ENCODE data around the gene IL1RAPL1.

The IL1RAPL1 gene

DNA sequence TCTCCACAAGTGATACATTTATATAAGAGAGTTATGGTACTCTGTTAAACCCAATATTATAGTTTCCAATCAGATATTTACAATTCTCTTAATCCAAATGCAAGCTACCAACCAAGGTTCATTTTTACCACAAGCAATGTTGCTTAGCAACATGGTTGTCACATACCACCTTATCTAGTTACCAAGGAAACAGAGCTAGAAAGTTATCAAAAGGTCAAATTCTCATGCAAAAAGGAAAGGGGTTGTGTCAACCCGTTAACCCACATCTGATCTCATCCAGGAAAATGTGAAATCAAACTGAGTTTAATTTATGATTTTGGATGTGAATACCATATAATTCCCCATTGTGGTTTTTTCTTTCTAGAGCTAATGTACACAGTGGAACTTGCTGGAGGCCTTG lies 1354.0 kb downstream of the IL1RAPL1 start:
- DNase-seq, result no peak

DNA sequence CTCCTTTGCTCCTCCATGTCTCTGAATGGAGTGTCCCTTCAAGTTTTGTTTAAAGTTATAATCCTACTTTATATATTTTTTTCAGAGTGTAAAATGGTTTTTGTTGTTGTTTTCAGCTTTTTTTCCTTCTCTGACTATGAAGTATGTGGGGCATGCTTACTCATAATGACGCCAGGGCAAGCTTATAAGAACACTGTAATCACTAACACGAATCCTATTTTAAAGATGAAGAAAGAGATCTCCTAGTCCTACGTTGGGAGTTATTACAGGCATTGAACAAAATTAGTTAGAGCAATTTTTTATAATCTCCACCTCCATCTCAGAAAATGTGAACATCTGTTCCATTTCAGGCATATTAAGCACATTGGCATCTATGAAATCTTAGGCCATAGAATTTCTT lies 1360.0 kb downstream of the IL1RAPL1 start:
- DNase-seq, result no peak

DNA sequence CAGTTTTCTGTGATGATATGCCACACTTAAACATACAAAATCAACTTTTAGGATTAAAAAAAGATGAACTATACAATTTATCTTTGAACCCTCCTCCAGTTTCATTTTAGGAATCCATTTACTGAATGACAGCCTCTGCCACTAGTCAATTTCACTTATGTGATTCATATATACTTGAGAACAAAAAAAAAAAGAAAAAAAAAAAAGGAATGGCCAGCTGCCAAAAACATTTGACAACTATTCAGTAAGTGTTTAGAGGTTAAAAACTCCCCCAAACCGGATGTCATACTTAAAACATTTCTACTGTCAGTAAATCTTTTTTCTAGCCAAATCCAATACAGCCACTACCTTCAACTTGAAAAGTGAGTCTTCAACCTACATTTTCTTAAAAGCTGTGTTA lies 1361.4 kb downstream of the IL1RAPL1 start:
- DNase-seq, result no peak

DNA sequence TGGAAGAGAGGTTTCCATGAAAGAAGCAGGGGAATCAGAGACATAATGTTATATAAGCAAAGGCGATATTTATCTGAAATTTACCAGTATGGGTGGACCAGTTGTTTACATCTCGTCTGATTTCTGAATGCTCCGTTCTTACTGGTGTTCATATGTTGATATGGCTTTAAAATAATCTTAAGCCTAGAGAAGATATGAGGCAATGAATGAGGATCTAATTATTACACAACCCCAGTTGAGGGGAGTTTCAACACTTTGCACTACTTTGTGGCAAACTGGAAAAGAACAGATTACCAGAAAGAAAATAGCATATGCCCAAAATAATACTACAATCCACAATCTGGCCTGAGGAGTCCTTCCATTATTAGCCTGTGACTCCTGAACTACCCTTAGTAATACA lies 1364.8 kb downstream of the IL1RAPL1 start:
- DNase-seq, result no peak

DNA sequence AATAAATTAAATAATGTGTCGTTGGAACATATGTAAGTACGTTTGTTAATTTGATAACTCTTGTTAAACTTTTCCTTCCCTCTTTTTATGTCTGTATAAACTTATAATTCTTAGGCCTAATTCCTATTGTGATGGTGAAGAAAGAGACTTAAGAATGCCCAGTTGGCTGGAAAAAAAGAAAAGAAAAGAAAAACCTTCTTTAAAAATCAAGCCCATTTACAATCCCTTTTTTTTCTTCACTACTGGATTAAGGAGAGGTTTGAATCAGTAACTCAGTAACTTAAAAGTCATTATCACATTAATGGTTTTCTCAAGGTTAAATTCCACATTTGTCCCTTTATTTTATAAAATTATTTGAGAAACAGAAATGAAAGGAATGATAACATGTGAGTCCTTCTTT lies 1374.8 kb downstream of the IL1RAPL1 start:
- no peak for DNase-seq

DNA sequence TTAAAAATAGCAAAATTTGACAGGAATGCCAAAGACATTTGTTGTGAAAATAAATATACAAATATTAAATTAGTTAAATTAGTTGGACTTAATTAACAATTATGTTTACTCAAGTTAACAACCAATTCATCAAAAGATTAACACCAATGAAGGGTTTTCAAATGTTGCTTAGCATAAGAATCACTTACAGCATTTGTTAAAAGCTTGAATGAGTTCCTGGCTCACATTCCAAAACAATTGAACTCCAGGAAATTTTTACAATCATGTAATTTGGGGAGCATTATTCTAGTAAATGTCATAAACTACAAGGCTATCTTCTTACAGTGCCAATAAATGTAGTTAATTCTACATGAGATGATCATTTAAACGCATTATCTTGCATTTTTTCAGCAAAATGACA lies 1378.4 kb downstream of the IL1RAPL1 start:
- no peak for DNase-seq

DNA sequence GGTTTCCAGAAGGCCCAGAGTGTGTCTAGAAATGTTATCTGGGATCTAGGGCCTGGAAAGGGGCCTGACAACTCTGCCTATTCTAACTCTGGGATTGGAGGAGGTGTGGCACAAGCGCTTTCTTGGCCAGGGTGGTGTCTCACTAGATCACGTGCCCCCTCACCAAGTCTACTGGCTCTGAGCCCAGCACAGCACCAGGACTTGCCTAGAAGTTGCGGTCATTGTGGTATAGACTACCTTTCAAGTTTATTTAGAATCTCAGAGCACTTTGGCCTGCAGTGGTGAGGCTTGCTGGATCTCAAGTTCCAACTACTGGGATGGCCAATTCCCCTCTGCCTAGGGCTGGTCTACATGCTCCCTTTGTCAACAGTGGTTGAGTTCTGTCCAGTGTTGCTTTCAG lies 1404.8 kb downstream of the IL1RAPL1 start:
- DNase-seq, result no peak

DNA sequence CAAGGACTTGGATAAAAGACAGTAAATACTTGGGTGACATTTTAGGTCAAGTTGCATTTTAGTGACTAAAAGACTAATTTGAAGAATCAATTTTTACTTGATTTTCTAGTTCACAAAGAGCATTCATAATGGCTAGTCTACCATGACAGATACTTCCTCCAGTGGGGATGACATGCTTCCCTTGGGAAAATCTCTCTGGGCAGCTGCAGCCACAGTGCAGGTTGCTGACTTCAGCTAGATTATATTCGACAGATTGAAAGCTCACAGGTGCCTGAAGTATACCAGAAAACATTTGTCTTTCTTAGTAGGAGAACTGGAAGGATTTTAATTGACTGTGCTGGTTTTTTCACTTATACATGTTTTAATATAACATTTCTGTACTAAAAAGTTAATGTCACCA lies 1418.6 kb downstream of the IL1RAPL1 start:
- no peak for DNase-seq
